Measurements from ENCODE around the gene FAM72B.
"Not testable (repeated sequence)": the region's sequence is repeated elsewhere in the genome, so short reads cannot be mapped to it uniquely, and the experiment has no call there.

The FAM72B gene

GRCh38 chr1:121192512-121192911 lies 8.4 kb upstream of the FAM72B start:
- not testable (repeated sequence) for H3K9me3 ChIP-seq (replicated peaks; ENCODE audit: low read length); H3K4me3 ChIP-seq (ENCODE audit: low read length); H3K4me2 ChIP-seq (ENCODE audit: low read length); H3K4me1 ChIP-seq (ENCODE audit: control insufficient read depth, insufficient read depth, low read length); H3K9ac ChIP-seq (ENCODE audit: low read depth, low read length); H3K36me3 ChIP-seq (ENCODE audit: insufficient read depth, low read length); H3K27me3 ChIP-seq (ENCODE audit: control insufficient read depth, insufficient read depth, low read length)

- H3K36me3 ChIP-seq (ENCODE audit: insufficient read depth, low read length); H3K27me3 ChIP-seq (ENCODE audit: control insufficient read depth, insufficient read depth, low read length); H3K4me3 ChIP-seq (ENCODE audit: low read length); H3K4me1 ChIP-seq (ENCODE audit: control insufficient read depth, insufficient read depth, low read length); H3K9me3 ChIP-seq (replicated peaks; ENCODE audit: low read length); H3K9ac ChIP-seq (ENCODE audit: low read depth, low read length): not testable (repeated sequence)
- H3K4me2 ChIP-seq (ENCODE audit: low read length), result peak overlapping the region; percentile 54
These were observed 3.8 kb upstream of the FAM72B start for GRCh38 chr1:121187914-121188313.

- not testable (repeated sequence) for H3K36me3 ChIP-seq (ENCODE audit: insufficient read depth, low read length); H3K27me3 ChIP-seq (ENCODE audit: control insufficient read depth, insufficient read depth, low read length); H3K9ac ChIP-seq (ENCODE audit: low read depth, low read length); H3K4me2 ChIP-seq (ENCODE audit: low read length); H3K4me1 ChIP-seq (ENCODE audit: control insufficient read depth, insufficient read depth, low read length); H3K9me3 ChIP-seq (replicated peaks; ENCODE audit: low read length); H3K4me3 ChIP-seq (ENCODE audit: low read length)
These were observed 2.1 kb upstream of the FAM72B start for GRCh38 chr1:121186191-121186590.

GRCh38 chr1:121185140-121185708 lies 1.1 kb upstream of the FAM72B start:
- H3K36me3 ChIP-seq (ENCODE audit: insufficient read depth, low read length), result not testable (repeated sequence)
- peak overlapping the region; percentile 65 for H3K4me3 ChIP-seq (ENCODE audit: low read length)

GRCh38 chr1:121183867-121184266 lies 273 bp downstream of the FAM72B start:
- peak overlapping the region; percentile 66 for H3K4me3 ChIP-seq (ENCODE audit: low read length)
- not testable (repeated sequence) for H3K4me1 ChIP-seq (ENCODE audit: control insufficient read depth, insufficient read depth, low read length); H3K9me3 ChIP-seq (replicated peaks; ENCODE audit: low read length); H3K36me3 ChIP-seq (ENCODE audit: insufficient read depth, low read length); H3K9ac ChIP-seq (ENCODE audit: low read depth, low read length); H3K27me3 ChIP-seq (ENCODE audit: control insufficient read depth, insufficient read depth, low read length)
- peak overlapping the region; percentile 75 for H3K4me2 ChIP-seq (ENCODE audit: low read length)

More at GRCh38 chr1:121185140-121185708, 1.1 kb upstream of the FAM72B start:
- not testable (repeated sequence) for H3K4me1 ChIP-seq (ENCODE audit: control insufficient read depth, insufficient read depth, low read length); H3K27me3 ChIP-seq (ENCODE audit: control insufficient read depth, insufficient read depth, low read length); H3K9me3 ChIP-seq (replicated peaks; ENCODE audit: low read length)
- H3K9ac ChIP-seq (ENCODE audit: low read depth, low read length), result peak overlapping the region; percentile 62
- H3K4me2 ChIP-seq (ENCODE audit: low read length), result peak overlapping the region; percentile 52

GRCh38 chr1:121178197-121178596 lies 5.9 kb downstream of the FAM72B start:
- not testable (repeated sequence) for H3K4me2 ChIP-seq (ENCODE audit: low read length); H3K9me3 ChIP-seq (replicated peaks; ENCODE audit: low read length); H3K36me3 ChIP-seq (ENCODE audit: insufficient read depth, low read length); H3K4me3 ChIP-seq (ENCODE audit: low read length); H3K27me3 ChIP-seq (ENCODE audit: control insufficient read depth, insufficient read depth, low read length); H3K9ac ChIP-seq (ENCODE audit: low read depth, low read length); H3K4me1 ChIP-seq (ENCODE audit: control insufficient read depth, insufficient read depth, low read length)

GRCh38 chr1:121176649-121177048 lies 7.5 kb downstream of the FAM72B start:
- not testable (repeated sequence) for H3K36me3 ChIP-seq (ENCODE audit: insufficient read depth, low read length); H3K4me1 ChIP-seq (ENCODE audit: control insufficient read depth, insufficient read depth, low read length); H3K9ac ChIP-seq (ENCODE audit: low read depth, low read length); H3K9me3 ChIP-seq (replicated peaks; ENCODE audit: low read length); H3K4me3 ChIP-seq (ENCODE audit: low read length); H3K27me3 ChIP-seq (ENCODE audit: control insufficient read depth, insufficient read depth, low read length); H3K4me2 ChIP-seq (ENCODE audit: low read length)

- H3K4me2 ChIP-seq (ENCODE audit: low read length); H3K27me3 ChIP-seq (ENCODE audit: control insufficient read depth, insufficient read depth, low read length): not testable (repeated sequence)
These were observed 15.9 kb downstream of the FAM72B start for GRCh38 chr1:121168152-121168668.

GRCh38 chr1:121167225-121167738 lies 16.9 kb downstream of the FAM72B start:
- H3K4me3 ChIP-seq (ENCODE audit: low read length), result not testable (repeated sequence)

More at GRCh38 chr1:121168152-121168668, 15.9 kb downstream of the FAM72B start:
- not testable (repeated sequence) for H3K4me3 ChIP-seq (ENCODE audit: low read length); H3K9ac ChIP-seq (ENCODE audit: low read depth, low read length); H3K36me3 ChIP-seq (ENCODE audit: insufficient read depth, low read length); H3K9me3 ChIP-seq (replicated peaks; ENCODE audit: low read length); H3K4me1 ChIP-seq (ENCODE audit: control insufficient read depth, insufficient read depth, low read length)

GRCh38 chr1:121165296-121165695 lies 18.8 kb downstream of the FAM72B start:
- H3K4me1 ChIP-seq (ENCODE audit: control insufficient read depth, insufficient read depth, low read length); H3K27me3 ChIP-seq (ENCODE audit: control insufficient read depth, insufficient read depth, low read length); H3K4me3 ChIP-seq (ENCODE audit: low read length); H3K9ac ChIP-seq (ENCODE audit: low read depth, low read length); H3K4me2 ChIP-seq (ENCODE audit: low read length); H3K36me3 ChIP-seq (ENCODE audit: insufficient read depth, low read length); H3K9me3 ChIP-seq (replicated peaks; ENCODE audit: low read length): not testable (repeated sequence)

More at GRCh38 chr1:121167225-121167738, 16.9 kb downstream of the FAM72B start:
- not testable (repeated sequence) for H3K4me2 ChIP-seq (ENCODE audit: low read length); H3K9ac ChIP-seq (ENCODE audit: low read depth, low read length); H3K4me1 ChIP-seq (ENCODE audit: control insufficient read depth, insufficient read depth, low read length); H3K9me3 ChIP-seq (replicated peaks; ENCODE audit: low read length); H3K36me3 ChIP-seq (ENCODE audit: insufficient read depth, low read length); H3K27me3 ChIP-seq (ENCODE audit: control insufficient read depth, insufficient read depth, low read length)

- not testable (repeated sequence) for H3K4me1 ChIP-seq (ENCODE audit: control insufficient read depth, insufficient read depth, low read length); H3K36me3 ChIP-seq (ENCODE audit: insufficient read depth, low read length); H3K4me2 ChIP-seq (ENCODE audit: low read length); H3K9ac ChIP-seq (ENCODE audit: low read depth, low read length); H3K9me3 ChIP-seq (replicated peaks; ENCODE audit: low read length); H3K4me3 ChIP-seq (ENCODE audit: low read length); H3K27me3 ChIP-seq (ENCODE audit: control insufficient read depth, insufficient read depth, low read length)
These were observed 20.0 kb downstream of the FAM72B start for GRCh38 chr1:121163850-121164757.
